PC-3 (cell line): ENCODE results near the gene TGM5.

Experiments used
- EZH2 ChIP-seq: fragments of 300-600 bp; sonication (generic); IDR thresholded peaks from one replicate; pipeline ENCODE4 v1.6.1; 2017; ENCODE audit warnings: antibody characterized with exemption, mild to moderate bottlenecking, low read length; ENCODE audit not compliant: unreplicated experiment
- EZH2phosphoT487 ChIP-seq: fragments of 300-600 bp; sonication (generic); IDR thresholded peaks from 2 replicates; pipeline ENCODE4 v1.6.1; 2018; ENCODE audit warnings: mild to moderate bottlenecking, antibody characterized with exemption, low read length, borderline replicate concordance
- TF ChIP-seq, protein P1 (sequence below): fragments of 300-600 bp; sonication (generic); conservative IDR thresholded peaks from 2 replicates; pipeline ENCODE4 v1.5.1; 2017; ENCODE audit warnings: antibody characterized with exemption, low read depth, mild to moderate bottlenecking, low read length

- TF ChIP-seq, protein P1, sequence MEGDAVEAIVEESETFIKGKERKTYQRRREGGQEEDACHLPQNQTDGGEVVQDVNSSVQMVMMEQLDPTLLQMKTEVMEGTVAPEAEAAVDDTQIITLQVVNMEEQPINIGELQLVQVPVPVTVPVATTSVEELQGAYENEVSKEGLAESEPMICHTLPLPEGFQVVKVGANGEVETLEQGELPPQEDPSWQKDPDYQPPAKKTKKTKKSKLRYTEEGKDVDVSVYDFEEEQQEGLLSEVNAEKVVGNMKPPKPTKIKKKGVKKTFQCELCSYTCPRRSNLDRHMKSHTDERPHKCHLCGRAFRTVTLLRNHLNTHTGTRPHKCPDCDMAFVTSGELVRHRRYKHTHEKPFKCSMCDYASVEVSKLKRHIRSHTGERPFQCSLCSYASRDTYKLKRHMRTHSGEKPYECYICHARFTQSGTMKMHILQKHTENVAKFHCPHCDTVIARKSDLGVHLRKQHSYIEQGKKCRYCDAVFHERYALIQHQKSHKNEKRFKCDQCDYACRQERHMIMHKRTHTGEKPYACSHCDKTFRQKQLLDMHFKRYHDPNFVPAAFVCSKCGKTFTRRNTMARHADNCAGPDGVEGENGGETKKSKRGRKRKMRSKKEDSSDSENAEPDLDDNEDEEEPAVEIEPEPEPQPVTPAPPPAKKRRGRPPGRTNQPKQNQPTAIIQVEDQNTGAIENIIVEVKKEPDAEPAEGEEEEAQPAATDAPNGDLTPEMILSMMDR: no peak
- TF ChIP-seq EZH2 (no peak), EZH2phosphoT487 (no peak)
Observed at GRCh38 chr15:43249699-43250203, 17.0 kb downstream of the TGM5 start.
